ENCODE results near the gene ZNF547.
A peak's percentile ranks its signal among the peaks of the same experiment; 100 is the strongest.

ZNF547 gene

GRCh38 chr19:57376151-57376550 lies 12.8 kb downstream of the ZNF547 start:
- DNase-seq: no peak

- no peak for DNase-seq
Observed at GRCh38 chr19:57377498-57378146, 14.3 kb downstream of the ZNF547 start.

- DNase-seq: no peak
Observed at GRCh38 chr19:57380923-57381322, 17.6 kb downstream of the ZNF547 start.

GRCh38 chr19:57382806-57383488 lies 19.6 kb downstream of the ZNF547 start:
- no peak for DNase-seq

- no peak for DNase-seq
Observed at GRCh38 chr19:57389194-57389729, 25.9 kb downstream of the ZNF547 start.

GRCh38 chr19:57389730-57390598 lies 26.6 kb downstream of the ZNF547 start, which contains the start of gene ZNF548:
ZNF548 (plus strand) TSS chr19:57389854; CDS start chr19:57390100, 246 bp downstream.
- peak; percentile 95 for DNase-seq

GRCh38 chr19:57395710-57396109 lies 32.4 kb downstream of the ZNF547 start:
- no peak for DNase-seq

- no peak for DNase-seq
Observed at GRCh38 chr19:57398868-57399267, 35.5 kb downstream of the ZNF547 start.

GRCh38 chr19:57403737-57404563 lies 40.6 kb downstream of the ZNF547 start:
- no peak for DNase-seq

GRCh38 chr19:57406516-57407123 lies 43.3 kb downstream of the ZNF547 start:
- peak; percentile 75 for DNase-seq

GRCh38 chr19:57410877-57411671 lies 47.7 kb downstream of the ZNF547 start, which contains the start of gene ZNF17:
ZNF17 (plus strand) TSS chr19:57411161; CDS start chr19:57413616, 2,455 bp downstream.
- peak; percentile 95 for DNase-seq

- no peak for DNase-seq
Observed at GRCh38 chr19:57419439-57419838, 56.1 kb downstream of the ZNF547 start.

GRCh38 chr19:57421037-57421436 lies 57.7 kb downstream of the ZNF547 start:
- no peak for DNase-seq

All from stimulated activated CD4-positive, alpha-beta T cell treated with anti-CD3 and anti-CD28 coated beads, Interleukin-15, amount 100 ng/mL, for 24 hours (primary cell).